GM12872 (cell line): ENCODE measurements around the gene PRR36.

Experiments
- CTCF ChIP-seq: IDR thresholded peaks from 3 replicates; pipeline ENCODE4 v1.5.1; 2011; ENCODE audit warnings: low read depth, mild to moderate bottlenecking, low read length, moderate library complexity; ENCODE audit not compliant: insufficient read depth

The PRR36 gene

GRCh38 chr19:7860714-7861618, 13.2 kb downstream of the PRR36 start:
- no peak for TF ChIP-seq CTCF

GRCh38 chr19:7859831-7860713, 14.1 kb downstream of the PRR36 start:
- no peak for TF ChIP-seq CTCF

GRCh38 chr19:7858109-7858770, 15.9 kb downstream of the PRR36 start:
- TF ChIP-seq CTCF, result no peak

- TF ChIP-seq CTCF, result no peak
Observed at GRCh38 chr19:7857727-7858108, 16.5 kb downstream of the PRR36 start.

- TF ChIP-seq CTCF, result no peak
Observed at GRCh38 chr19:7856679-7857663, 17.2 kb downstream of the PRR36 start.

GRCh38 chr19:7856109-7856591, 18.0 kb downstream of the PRR36 start:
- TF ChIP-seq CTCF, result no peak
